Loucy (cell line): ENCODE results near the gene EPAS1.
A peak's percentile ranks its signal among the peaks of the same experiment; 100 is the strongest.

Experiments used
- H2AFZ ChIP-seq: fragments of 200-600 bp; sonication (generic); 2 replicates; pipeline ENCODE4 v1.6.0; 2016; ENCODE audit warnings: antibody characterized with exemption, mild to moderate bottlenecking, low read length, moderate library complexity
- H3F3A ChIP-seq: fragments of 200-600 bp; 2 replicates; pipeline ENCODE4 v1.6.0; 2016; ENCODE audit warnings: antibody characterized with exemption, low read depth, mild to moderate bottlenecking
- H3K27me3 ChIP-seq: fragments of 200-600 bp; sonication (generic); 2 replicates; pipeline ENCODE4 v1.6.1; 2014; ENCODE audit warnings: low read length, mild to moderate bottlenecking; ENCODE audit not compliant: insufficient read depth, poor library complexity, severe bottlenecking
- H3K36me3 ChIP-seq: fragments of 200-600 bp; sonication (generic); 2 replicates; pipeline ENCODE4 v1.6.1; 2016; ENCODE audit warnings: low read length; ENCODE audit not compliant: insufficient read depth
- H3K4me1 ChIP-seq: fragments of 200-600 bp; sonication (generic); 2 replicates; pipeline ENCODE4 v1.5.1; 2014; ENCODE audit warnings: low read length, mild to moderate bottlenecking; ENCODE audit not compliant: insufficient read depth, poor library complexity, severe bottlenecking
- H3K4me2 ChIP-seq: fragments of 200-600 bp; sonication (generic); 2 replicates; pipeline ENCODE4 v1.6.0; 2014; ENCODE audit warnings: antibody characterized with exemption, low read length, low read depth, mild to moderate bottlenecking; ENCODE audit not compliant: poor library complexity, severe bottlenecking
- H3K4me3 ChIP-seq: fragments of 200-600 bp; sonication (generic); 2 replicates; pipeline ENCODE4 v1.5.1; 2014; ENCODE audit warnings: low read length, mild to moderate bottlenecking, mixed read lengths; ENCODE audit not compliant: poor library complexity, severe bottlenecking
- H3K79me2 ChIP-seq: fragments of 200-600 bp; sonication (generic); 2 replicates; pipeline ENCODE4 v1.6.1; 2014; ENCODE audit warnings: low read length; ENCODE audit not compliant: insufficient read depth
- H3K9ac ChIP-seq: fragments of 200-600 bp; sonication (generic); 2 replicates; pipeline ENCODE4 v1.6.0; 2014; ENCODE audit warnings: mild to moderate bottlenecking, low read depth, low read length, moderate library complexity; ENCODE audit not compliant: poor library complexity, severe bottlenecking
- H3K9me2 ChIP-seq: fragments of 200-600 bp; sonication (generic); replicated peaks from 2 replicates; pipeline ENCODE4 v1.6.1; 2016; ENCODE audit warnings: low read depth, low read length, mixed read lengths
- H3K9me3 ChIP-seq: fragments of 200-600 bp; sonication (generic); 2 replicates; pipeline ENCODE4 v1.6.1; 2014; ENCODE audit warnings: mild to moderate bottlenecking, antibody characterized with exemption, low read length, low read depth; ENCODE audit not compliant: insufficient read depth
- H4K20me1 ChIP-seq: fragments of 200-600 bp; sonication (generic); 2 replicates; pipeline ENCODE4 v1.6.0; 2014; ENCODE audit warnings: antibody characterized with exemption, low read length, mild to moderate bottlenecking; ENCODE audit not compliant: insufficient read depth, poor library complexity, severe bottlenecking
- EZH2phosphoT487 ChIP-seq: fragments of 200-600 bp; IDR thresholded peaks from 2 replicates; pipeline ENCODE4 v1.6.1; 2018; ENCODE audit warnings: antibody characterized with exemption, mild to moderate bottlenecking, moderate library complexity, borderline replicate concordance
- TF ChIP-seq, protein P1 (sequence below): fragments of 200-600 bp; sonication (generic); conservative IDR thresholded peaks from 2 replicates; pipeline ENCODE4 v1.5.1; 2014; ENCODE audit warnings: mild to moderate bottlenecking, antibody characterized with exemption, low read length

The EPAS1 gene

GRCh38 chr2:46277431-46278190 lies 19.6 kb upstream of the EPAS1 start:
- Histone ChIP-seq H3F3A (no peaks in the 10 kb centered on the region), H4K20me1 (no peaks in the 10 kb centered on the region), H3K9ac (no peak overlapping the region), H3K9me3 (no peaks in the 10 kb centered on the region), H3K27me3 (no peaks in the 10 kb centered on the region), H3K4me1 (peaks cover 33% of the 10 kb centered on the region), H2AFZ (no peak overlapping the region), H3K9me2 (no peaks in the 10 kb centered on the region), H3K36me3 (no peaks in the 10 kb centered on the region), H3K4me2 (peak overlapping the region; percentile 54), H3K79me2 (no peaks in the 10 kb centered on the region), H3K4me3 (peak overlapping the region; percentile 1)
- no peak for TF ChIP-seq EZH2phosphoT487
- TF ChIP-seq, protein P1, sequence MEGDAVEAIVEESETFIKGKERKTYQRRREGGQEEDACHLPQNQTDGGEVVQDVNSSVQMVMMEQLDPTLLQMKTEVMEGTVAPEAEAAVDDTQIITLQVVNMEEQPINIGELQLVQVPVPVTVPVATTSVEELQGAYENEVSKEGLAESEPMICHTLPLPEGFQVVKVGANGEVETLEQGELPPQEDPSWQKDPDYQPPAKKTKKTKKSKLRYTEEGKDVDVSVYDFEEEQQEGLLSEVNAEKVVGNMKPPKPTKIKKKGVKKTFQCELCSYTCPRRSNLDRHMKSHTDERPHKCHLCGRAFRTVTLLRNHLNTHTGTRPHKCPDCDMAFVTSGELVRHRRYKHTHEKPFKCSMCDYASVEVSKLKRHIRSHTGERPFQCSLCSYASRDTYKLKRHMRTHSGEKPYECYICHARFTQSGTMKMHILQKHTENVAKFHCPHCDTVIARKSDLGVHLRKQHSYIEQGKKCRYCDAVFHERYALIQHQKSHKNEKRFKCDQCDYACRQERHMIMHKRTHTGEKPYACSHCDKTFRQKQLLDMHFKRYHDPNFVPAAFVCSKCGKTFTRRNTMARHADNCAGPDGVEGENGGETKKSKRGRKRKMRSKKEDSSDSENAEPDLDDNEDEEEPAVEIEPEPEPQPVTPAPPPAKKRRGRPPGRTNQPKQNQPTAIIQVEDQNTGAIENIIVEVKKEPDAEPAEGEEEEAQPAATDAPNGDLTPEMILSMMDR = no peak

DNA sequence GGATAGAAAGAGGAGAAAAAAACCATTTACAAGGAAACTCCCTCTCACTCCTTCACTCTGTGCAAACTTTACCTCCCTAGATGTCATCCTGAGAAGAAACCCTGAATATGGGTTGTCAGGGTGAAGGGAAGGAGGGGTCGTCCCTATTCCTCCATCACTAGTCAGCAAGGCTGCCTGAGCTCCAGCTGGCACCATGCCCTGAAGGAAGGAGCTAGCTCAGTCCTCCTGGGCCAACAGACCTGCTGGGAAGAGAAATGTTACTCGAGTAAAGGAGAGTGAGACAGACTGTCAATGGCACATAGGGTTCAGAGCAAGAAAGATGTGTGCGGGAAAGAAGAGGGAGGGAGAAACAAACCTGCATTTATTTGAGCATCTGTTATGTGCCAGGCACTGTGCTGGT lies 18.3 kb upstream of the EPAS1 start:
- no peaks in the 10 kb centered on the region for H3K9me2 ChIP-seq
- no peaks in the 10 kb centered on the region for H3K79me2 ChIP-seq
- H3K27me3 ChIP-seq = no peaks in the 10 kb centered on the region
- no peaks in the 10 kb centered on the region for H4K20me1 ChIP-seq
- H3K9me3 ChIP-seq = no peaks in the 10 kb centered on the region
- no peak for TF ChIP-seq EZH2phosphoT487
- TF ChIP-seq, protein P1 = no peak
- peaks cover 33% of the 10 kb centered on the region for H3K4me1 ChIP-seq
- H3K4me3 ChIP-seq = no peak overlapping the region
- H3F3A ChIP-seq = no peaks in the 10 kb centered on the region
- no peak overlapping the region for H2AFZ ChIP-seq
- H3K9ac ChIP-seq = no peak overlapping the region
- no peak overlapping the region for H3K4me2 ChIP-seq
- H3K36me3 ChIP-seq = no peaks in the 10 kb centered on the region

GRCh38 chr2:46281939-46282338 lies 15.3 kb upstream of the EPAS1 start:
- no peak for TF ChIP-seq EZH2phosphoT487
- TF ChIP-seq, protein P1 = no peak
- no peaks in the 10 kb centered on the region for H3K9me3 ChIP-seq
- no peaks in the 10 kb centered on the region for H3K79me2 ChIP-seq
- no peaks in the 10 kb centered on the region for H3F3A ChIP-seq
- H4K20me1 ChIP-seq = no peaks in the 10 kb centered on the region
- peaks cover 21% of the 10 kb centered on the region for H3K4me1 ChIP-seq
- H2AFZ ChIP-seq = no peak overlapping the region
- H3K4me3 ChIP-seq = no peak overlapping the region
- H3K27me3 ChIP-seq = no peaks in the 10 kb centered on the region
- no peak overlapping the region for H3K9ac ChIP-seq
- H3K36me3 ChIP-seq = no peaks in the 10 kb centered on the region
- H3K4me2 ChIP-seq = no peak overlapping the region
- H3K9me2 ChIP-seq = no peaks in the 10 kb centered on the region
